H1 (cell line): ENCODE measurements around the gene SLC15A1.

ENCODE experiments used
- ATF3 ChIP-seq: IDR thresholded peaks from 2 replicates; pipeline ENCODE4 v1.6.1; 2011; ENCODE audit warnings: low read depth, mild to moderate bottlenecking, low read length; ENCODE audit not compliant: insufficient read depth
- CHD2 ChIP-seq: IDR thresholded peaks from 2 replicates; pipeline ENCODE4 v1.6.1; 2012; ENCODE audit warnings: low read length, improper control_type of control experiment
- CTCF ChIP-seq, 3 experiments: IDR thresholded peaks; 1 replicate in 2 of 3; 2 replicates in 1 of 3; pipeline versions ENCODE4 v1.5.1 to v1.6.1; 2011; ENCODE audit warnings: low read length in 3 of 3, mild to moderate bottlenecking in 3 of 3, inconsistent platforms in 2 of 3, low read depth in 1 of 3, moderate library complexity in 1 of 3; ENCODE audit not compliant: insufficient read depth in 1 of 3; ENCODE audit errors: control extremely low read depth in 1 of 3
- EGR1 ChIP-seq: IDR thresholded peaks from 2 replicates; pipeline ENCODE4 v1.6.1; 2011; ENCODE audit warnings: low read depth, low read length, borderline replicate concordance
- EZH2 ChIP-seq: fragments of 200-600 bp; sonication (generic); IDR thresholded peaks from 2 replicates; pipeline ENCODE4 v1.7.1; 2012; ENCODE audit warnings: low read depth, mild to moderate bottlenecking, moderate library complexity, low read length, inconsistent platforms; ENCODE audit not compliant: severe bottlenecking
- JUND ChIP-seq: IDR thresholded peaks from 2 replicates; pipeline ENCODE4 v1.6.1; 2011; ENCODE audit warnings: mild to moderate bottlenecking, improper control_type of control experiment, low read length
- KDM5A ChIP-seq: fragments of 200-600 bp; IDR thresholded peaks from 2 replicates; pipeline ENCODE4 v1.7.1; 2012; ENCODE audit warnings: mild to moderate bottlenecking, low read length, inconsistent platforms, mixed read lengths
- POLR2A ChIP-seq, 2 experiments: IDR thresholded peaks; 1 replicate in 1 of 2; 2 replicates in 1 of 2; pipeline ENCODE4 v1.6.1; 2011; ENCODE audit warnings: low read depth in 2 of 2, low read length in 2 of 2, mild to moderate bottlenecking in 2 of 2; ENCODE audit errors: control extremely low read depth in 1 of 2
- RBBP5 ChIP-seq: IDR thresholded peaks from 2 replicates; pipeline ENCODE4 v1.7.1; 2012; ENCODE audit warnings: low read depth, mild to moderate bottlenecking, inconsistent platforms, low read length, moderate library complexity, borderline replicate concordance
- TBP ChIP-seq: IDR thresholded peaks from 2 replicates; pipeline ENCODE4 v1.6.1; 2011; ENCODE audit warnings: low read depth, low read length, improper control_type of control experiment
- TEAD4 ChIP-seq: IDR thresholded peaks from 2 replicates; pipeline ENCODE4 v1.6.1; 2012; ENCODE audit warnings: low read depth, low read length, inconsistent platforms, mixed read lengths

GRCh38 chr13:98690348-98691022 is 62.0 kb downstream of the SLC15A1 start:
- no peak for TF ChIP-seq TBP
- no peak for TF ChIP-seq JUND
- no peak for TF ChIP-seq EZH2
- TF ChIP-seq CTCF (IDR thresholded peaks at IDR 0.05; ENCODE audit: control extremely low read depth in 1 of 3, insufficient read depth in 1 of 3, low read depth in 1 of 3, low read length in 3 of 3), result no peak
- TF ChIP-seq EGR1, result no peak
- TF ChIP-seq POLR2A (IDR thresholded peaks at IDR 0.05; ENCODE audit: control extremely low read depth in 1 of 2, low read depth in 2 of 2, low read length in 2 of 2), result no peak
- TF ChIP-seq ATF3, result no peak
- no peak for TF ChIP-seq TEAD4
- TF ChIP-seq CHD2, result no peak
- no peak for TF ChIP-seq RBBP5
- no peak for TF ChIP-seq KDM5A
